ENCODE data around the gene PITPNM2. TPM values are rescaled to one million over a fixed set of nuclear protein-coding genes. Genes with fewer than 3 reads are reported as not detected.

PITPNM2 gene
- total RNA-seq, 3 donors from 2014 or later: 2.3 to 7.5 (median 2.4) TPM

DNA sequence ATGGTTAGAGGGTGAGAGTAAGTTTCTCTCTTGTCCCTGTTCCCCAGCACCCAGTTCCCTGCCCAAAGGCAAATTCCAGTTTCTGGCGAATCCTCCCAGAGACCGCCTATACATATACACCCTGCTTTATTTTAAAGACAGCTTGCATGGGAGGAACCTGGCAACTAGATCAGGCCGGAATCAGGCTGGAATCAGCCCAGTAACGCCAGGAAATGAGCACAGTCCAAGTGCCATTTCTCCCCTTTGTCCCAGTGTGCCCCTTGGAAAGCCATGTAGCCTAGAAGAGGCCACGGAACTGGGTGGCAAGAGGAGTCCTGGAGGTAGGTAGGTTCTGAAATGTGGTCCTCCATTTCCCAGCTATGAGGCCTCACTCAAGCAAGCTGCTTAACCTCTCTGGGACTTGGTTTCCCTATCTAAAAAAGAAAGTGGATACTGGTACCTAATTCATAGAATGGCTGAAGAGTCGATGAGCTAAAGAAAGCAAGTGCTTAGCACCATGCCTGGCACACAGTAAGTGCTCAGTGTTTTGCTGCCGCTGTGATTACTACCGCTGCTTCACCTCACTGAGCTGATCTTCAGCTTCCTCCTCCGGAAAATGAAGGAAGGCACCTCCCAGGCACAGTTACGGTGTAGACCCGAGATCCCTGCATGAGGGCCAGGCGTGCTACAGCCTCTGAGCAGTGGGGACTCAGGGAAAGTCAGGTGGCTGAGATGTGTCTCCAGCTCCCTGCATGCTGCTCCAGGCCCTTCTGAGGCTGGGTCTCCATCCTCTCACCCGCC lies 36.4 kb downstream of the PITPNM2 start:
- Histone ChIP-seq H3K27me3 (no peaks in the 10 kb centered on the region), H3K36me3 (no peaks in the 10 kb centered on the region), H3K27ac (peak overlapping the region; percentile 10 to 62), H3K9me3 (no peaks in the 10 kb centered on the region), H3K4me3 (no peak overlapping the region), H3K4me1 (no peaks in the 10 kb centered on the region)
- no peak for DNase-seq (ENCODE audit: low spot score in 2 of 2)
- no peak for TF ChIP-seq POLR2A (IDR thresholded peaks at IDR 0.05)
- TF ChIP-seq, protein P1, sequence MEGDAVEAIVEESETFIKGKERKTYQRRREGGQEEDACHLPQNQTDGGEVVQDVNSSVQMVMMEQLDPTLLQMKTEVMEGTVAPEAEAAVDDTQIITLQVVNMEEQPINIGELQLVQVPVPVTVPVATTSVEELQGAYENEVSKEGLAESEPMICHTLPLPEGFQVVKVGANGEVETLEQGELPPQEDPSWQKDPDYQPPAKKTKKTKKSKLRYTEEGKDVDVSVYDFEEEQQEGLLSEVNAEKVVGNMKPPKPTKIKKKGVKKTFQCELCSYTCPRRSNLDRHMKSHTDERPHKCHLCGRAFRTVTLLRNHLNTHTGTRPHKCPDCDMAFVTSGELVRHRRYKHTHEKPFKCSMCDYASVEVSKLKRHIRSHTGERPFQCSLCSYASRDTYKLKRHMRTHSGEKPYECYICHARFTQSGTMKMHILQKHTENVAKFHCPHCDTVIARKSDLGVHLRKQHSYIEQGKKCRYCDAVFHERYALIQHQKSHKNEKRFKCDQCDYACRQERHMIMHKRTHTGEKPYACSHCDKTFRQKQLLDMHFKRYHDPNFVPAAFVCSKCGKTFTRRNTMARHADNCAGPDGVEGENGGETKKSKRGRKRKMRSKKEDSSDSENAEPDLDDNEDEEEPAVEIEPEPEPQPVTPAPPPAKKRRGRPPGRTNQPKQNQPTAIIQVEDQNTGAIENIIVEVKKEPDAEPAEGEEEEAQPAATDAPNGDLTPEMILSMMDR (IDR thresholded peaks at IDR 0.05): no peak
- TF ChIP-seq POLR2AphosphoS5 (IDR thresholded peaks at IDR 0.05): no peak
- intact Hi-C loops (cut with DNase I; ENCODE audit: low total_unique reads): no loop called here

DNA sequence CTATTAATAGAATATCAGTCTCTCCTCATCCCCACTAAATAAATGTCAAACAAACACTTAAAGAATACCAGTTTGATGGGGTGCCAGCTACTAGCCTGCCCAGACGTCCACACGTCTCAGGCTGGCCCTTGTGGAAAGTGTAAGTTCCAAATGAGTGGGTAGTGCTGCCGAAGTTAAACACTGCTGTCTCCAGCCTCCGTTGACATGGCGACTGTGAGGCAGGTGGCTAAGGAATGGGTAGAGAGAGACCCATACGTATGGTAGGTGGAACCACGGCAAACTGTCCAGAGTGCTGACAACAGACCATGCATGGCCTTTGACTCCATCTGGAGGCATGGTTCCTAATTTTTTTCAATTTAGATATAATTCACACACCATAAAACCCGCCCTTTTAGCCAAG lies 37.9 kb downstream of the PITPNM2 start:
- no peak overlapping the region for H3K27ac ChIP-seq
- no peak for DNase-seq (ENCODE audit: low spot score in 2 of 2)
- H3K4me3 ChIP-seq: no peak overlapping the region
- H3K9me3 ChIP-seq: no peaks in the 10 kb centered on the region
- TF ChIP-seq POLR2AphosphoS5 (IDR thresholded peaks at IDR 0.05) (no peak), POLR2A (IDR thresholded peaks at IDR 0.05) (no peak)
- TF ChIP-seq, protein P1 (IDR thresholded peaks at IDR 0.05): no peak
- H3K27me3 ChIP-seq: no peaks in the 10 kb centered on the region
- H3K36me3 ChIP-seq: no peaks in the 10 kb centered on the region
- H3K4me1 ChIP-seq: no peaks in the 10 kb centered on the region
- intact Hi-C loops (cut with DNase I; ENCODE audit: low total_unique reads): no loop called here

- intact Hi-C loops (cut with DNase I; ENCODE audit: low total_unique reads): no loop called here
- no peaks in the 10 kb centered on the region for H3K27me3 ChIP-seq
- no peaks in the 10 kb centered on the region for H3K9me3 ChIP-seq
- TF ChIP-seq POLR2A (IDR thresholded peaks at IDR 0.05) (no peak), POLR2AphosphoS5 (IDR thresholded peaks at IDR 0.05) (no peak)
- TF ChIP-seq, protein P1 (IDR thresholded peaks at IDR 0.05): no peak
- no peaks in the 10 kb centered on the region for H3K36me3 ChIP-seq
- no peak overlapping the region for H3K4me3 ChIP-seq
- no peak overlapping the region for H3K27ac ChIP-seq
- no peaks in the 10 kb centered on the region for H3K4me1 ChIP-seq
- no peak for DNase-seq (ENCODE audit: low spot score in 2 of 2)
Observed at GRCh38 chr12:123111498-123112165, 39.3 kb downstream of the PITPNM2 start.

- no peak overlapping the region for H3K27ac ChIP-seq
Observed at GRCh38 chr12:123109319-123109772, 41.5 kb downstream of the PITPNM2 start.

More at GRCh38 chr12:123109319-123109772, 41.5 kb downstream of the PITPNM2 start:
- Histone ChIP-seq H3K36me3 (no peaks in the 10 kb centered on the region), H3K9me3 (no peaks in the 10 kb centered on the region), H3K4me3 (no peak overlapping the region), H3K27me3 (no peaks in the 10 kb centered on the region), H3K4me1 (no peaks in the 10 kb centered on the region)
- TF ChIP-seq, protein P1 (IDR thresholded peaks at IDR 0.05): no peak
- no peak for TF ChIP-seq POLR2AphosphoS5 (IDR thresholded peaks at IDR 0.05)
- TF ChIP-seq POLR2A (IDR thresholded peaks at IDR 0.05): no peak
- intact Hi-C loops (cut with DNase I; ENCODE audit: low total_unique reads): no loop called here
- no peak for DNase-seq (ENCODE audit: low spot score in 2 of 2)
